Duodenal mucosa (tissue), 2 donors: Measurements from ENCODE around the gene KCNIP3.

Experiments used
- H3K27ac ChIP-seq: one replicate; pipeline ENCODE4 v1.7.0; 2013; ENCODE audit warnings: low read depth, low read length
- H3K27me3 ChIP-seq, 2 donors: one replicate each; pipeline ENCODE4 v1.7.0; 2013; ENCODE audit warnings: low read length in 2 of 2, control low read depth in 1 of 2; ENCODE audit not compliant: insufficient read depth in 2 of 2, control insufficient read depth in 1 of 2
- H3K36me3 ChIP-seq, 2 donors: one replicate each; pipeline ENCODE4 v1.7.0; 2013; ENCODE audit warnings: low read length in 2 of 2, control low read depth in 1 of 2; ENCODE audit not compliant: insufficient read depth in 2 of 2, control insufficient read depth in 1 of 2
- H3K4me1 ChIP-seq, 2 donors: one replicate each; pipeline ENCODE4 v1.7.0; 2013; ENCODE audit warnings: low read length in 2 of 2, control low read depth in 1 of 2; ENCODE audit not compliant: insufficient read depth in 2 of 2, control insufficient read depth in 1 of 2
- H3K4me3 ChIP-seq, 2 donors: one replicate each; pipeline ENCODE4 v1.7.0; 2013; ENCODE audit warnings: low read length in 2 of 2, low read depth in 1 of 2
- H3K9ac ChIP-seq, 2 donors: one replicate each; pipeline ENCODE4 v1.7.0; 2013; ENCODE audit warnings: low read length in 2 of 2, low read depth in 1 of 2
- H3K9me3 ChIP-seq, 2 donors: one replicate each; pipeline ENCODE4 v1.7.0; 2013; ENCODE audit warnings: low read length in 2 of 2, control low read depth in 1 of 2; ENCODE audit not compliant: control insufficient read depth in 1 of 2

KCNIP3 gene

GRCh38 chr2:95318431-95319220, 21.5 kb downstream of the KCNIP3 start:
- Histone ChIP-seq H3K36me3 (no peaks in the 10 kb centered on the region), H3K9me3 (no peaks in the 10 kb centered on the region), H3K27ac (no peak overlapping the region), H3K9ac (no peak overlapping the region), H3K4me3 (no peak overlapping the region), H3K4me1 (no peaks in the 10 kb centered on the region), H3K27me3 (no peaks in the 10 kb centered on the region)

- Histone ChIP-seq H3K27me3 (no peaks in the 10 kb centered on the region), H3K4me1 (no peaks in the 10 kb centered on the region), H3K36me3 (no peaks in the 10 kb centered on the region)
Observed at GRCh38 chr2:95319481-95320343, 22.6 kb downstream of the KCNIP3 start.

GRCh38 chr2:95320344-95320712, 23.2 kb downstream of the KCNIP3 start:
- no peaks in the 10 kb centered on the region for H3K27me3 ChIP-seq
- H3K4me1 ChIP-seq = no peaks in the 10 kb centered on the region
- no peaks in the 10 kb centered on the region for H3K9me3 ChIP-seq
- H3K36me3 ChIP-seq = no peaks in the 10 kb centered on the region
- H3K9ac ChIP-seq = no peak overlapping the region
- no peak overlapping the region for H3K27ac ChIP-seq
- H3K4me3 ChIP-seq = no peak overlapping the region

More at GRCh38 chr2:95319481-95320343, 22.6 kb downstream of the KCNIP3 start:
- no peak overlapping the region for H3K4me3 ChIP-seq
- no peak overlapping the region for H3K9ac ChIP-seq
- H3K27ac ChIP-seq = no peak overlapping the region
- H3K9me3 ChIP-seq = no peaks in the 10 kb centered on the region

- Histone ChIP-seq H3K9me3 (no peaks in the 10 kb centered on the region), H3K9ac (no peak overlapping the region), H3K27me3 (no peaks in the 10 kb centered on the region), H3K27ac (no peak overlapping the region), H3K4me3 (no peak overlapping the region), H3K4me1 (no peaks in the 10 kb centered on the region), H3K36me3 (no peaks in the 10 kb centered on the region)
Observed at GRCh38 chr2:95320986-95321767, 24.0 kb downstream of the KCNIP3 start.

- no peak overlapping the region for H3K27ac ChIP-seq
- H3K27me3 ChIP-seq = no peaks in the 10 kb centered on the region
- H3K4me1 ChIP-seq = no peaks in the 10 kb centered on the region
- no peaks in the 10 kb centered on the region for H3K36me3 ChIP-seq
- no peaks in the 10 kb centered on the region for H3K9me3 ChIP-seq
- no peak overlapping the region for H3K4me3 ChIP-seq
- no peak overlapping the region for H3K9ac ChIP-seq
Observed at GRCh38 chr2:95323347-95324155, 26.4 kb downstream of the KCNIP3 start.

GRCh38 chr2:95325026-95325425, 27.9 kb downstream of the KCNIP3 start:
- Histone ChIP-seq H3K4me1 (no peaks in the 10 kb centered on the region), H3K9ac (no peak overlapping the region), H3K27me3 (no peaks in the 10 kb centered on the region), H3K4me3 (no peak overlapping the region), H3K36me3 (no peaks in the 10 kb centered on the region), H3K27ac (no peak overlapping the region), H3K9me3 (no peaks in the 10 kb centered on the region)

GRCh38 chr2:95325590-95326432, 28.7 kb downstream of the KCNIP3 start:
- Histone ChIP-seq H3K4me3 (no peak overlapping the region), H3K27ac (no peak overlapping the region), H3K4me1 (no peaks in the 10 kb centered on the region), H3K27me3 (no peaks in the 10 kb centered on the region), H3K9ac (no peak overlapping the region), H3K9me3 (no peaks in the 10 kb centered on the region), H3K36me3 (no peaks in the 10 kb centered on the region)

- Histone ChIP-seq H3K4me1 (no peaks in the 10 kb centered on the region), H3K9ac (no peak overlapping the region), H3K9me3 (no peaks in the 10 kb centered on the region), H3K27ac (no peak overlapping the region), H3K27me3 (no peaks in the 10 kb centered on the region), H3K4me3 (no peak overlapping the region), H3K36me3 (no peaks in the 10 kb centered on the region)
Observed at GRCh38 chr2:95326433-95327140, 29.4 kb downstream of the KCNIP3 start.
